Liver (tissue), 9 donors: ENCODE results near the gene ZDHHC5. TPM values are rescaled to one million over a fixed set of nuclear protein-coding genes. Genes with fewer than 3 reads are reported as not detected.

Experiments used
- DNase-seq: peaks from one replicate; pipeline ENCODE4 v3.0.0-alpha.2; 2017; ENCODE audit warnings: low spot score
- H3K27ac ChIP-seq, 2 donors: one replicate each; pipeline ENCODE4 v1.7.0; 2013; ENCODE audit warnings: inconsistent platforms in 2 of 2, low read length in 2 of 2, control low read depth in 1 of 2, low read depth in 1 of 2, mild to moderate bottlenecking in 1 of 2
- H3K27me3 ChIP-seq, 4 donors: one replicate each; pipeline versions ENCODE4 v1.6.1 to v1.7.0; 2013; ENCODE audit warnings: low read length in 3 of 4, inconsistent platforms in 1 of 4, mild to moderate bottlenecking in 1 of 4, moderate library complexity in 1 of 4; ENCODE audit not compliant: control insufficient read depth in 4 of 4, insufficient read depth in 4 of 4
- H3K36me3 ChIP-seq, 4 donors: one replicate each; pipeline versions ENCODE4 v1.6.1 to v1.7.0; 2013; ENCODE audit warnings: low read length in 3 of 4, mild to moderate bottlenecking in 3 of 4, low read depth in 1 of 4, moderate library complexity in 1 of 4; ENCODE audit not compliant: control insufficient read depth in 4 of 4, insufficient read depth in 3 of 4
- H3K4me1 ChIP-seq, 4 donors: one replicate each; pipeline versions ENCODE4 v1.6.1 to v1.7.0; 2013; ENCODE audit warnings: low read length in 3 of 4, mild to moderate bottlenecking in 3 of 4, moderate library complexity in 1 of 4; ENCODE audit not compliant: control insufficient read depth in 4 of 4, insufficient read depth in 4 of 4
- H3K4me3 ChIP-seq, 3 donors: one replicate each; pipeline versions ENCODE4 v1.6.1 to v1.7.0; 2013; ENCODE audit warnings: low read length in 3 of 3, control low read depth in 1 of 3, low read depth in 1 of 3, mild to moderate bottlenecking in 1 of 3
- H3K9ac ChIP-seq, 2 donors: one replicate each; pipeline ENCODE4 v1.7.0; 2013; ENCODE audit warnings: low read length in 2 of 2, mild to moderate bottlenecking in 2 of 2, moderate library complexity in 2 of 2, control low read depth in 1 of 2, low read depth in 1 of 2
- H3K9me3 ChIP-seq, 4 donors: one replicate each; pipeline versions ENCODE4 v1.6.1 to v1.7.0; 2013; ENCODE audit warnings: low read length in 3 of 4; ENCODE audit not compliant: control insufficient read depth in 4 of 4
- ATF3 ChIP-seq: IDR thresholded peaks from 2 replicates; pipeline ENCODE4 v1.6.1; 2016; ENCODE audit warnings: antibody characterized with exemption
- CTCF ChIP-seq: fragments of 150-350 bp; IDR thresholded peaks from 2 replicates; pipeline ENCODE4 v1.5.1; 2017; ENCODE audit warnings: improper control_type of control experiment, low read depth, low read length; ENCODE audit not compliant: missing input control
- EGR1 ChIP-seq, 2 donors: IDR thresholded peaks; 2 replicates each; pipeline ENCODE4 v1.6.1; 2016 to 2018; ENCODE audit warnings: antibody characterized with exemption in 2 of 2, low read depth in 2 of 2
- GABPA ChIP-seq, 2 donors: IDR thresholded peaks in 1 of 2; conservative IDR thresholded peaks in 1 of 2; 2 replicates each; pipeline ENCODE4 v1.6.1; 2016; ENCODE audit warnings: antibody characterized with exemption in 2 of 2, mild to moderate bottlenecking in 1 of 2, moderate library complexity in 1 of 2
- HNF4G ChIP-seq: IDR thresholded peaks from 2 replicates; pipeline ENCODE4 v1.6.1; 2016; ENCODE audit warnings: antibody characterized with exemption
- MAX ChIP-seq: IDR thresholded peaks from 2 replicates; pipeline ENCODE4 v1.6.1; 2016; ENCODE audit warnings: antibody characterized with exemption
- NR2F2 ChIP-seq: IDR thresholded peaks from 2 replicates; pipeline ENCODE4 v1.6.1; 2016; ENCODE audit warnings: antibody characterized with exemption
- RAD21 ChIP-seq, 2 donors: IDR thresholded peaks; 2 replicates each; pipeline ENCODE4 v1.6.1; 2016; ENCODE audit warnings: antibody characterized with exemption in 2 of 2, mild to moderate bottlenecking in 2 of 2
- REST ChIP-seq: IDR thresholded peaks from 2 replicates; pipeline ENCODE4 v1.6.1; 2016; ENCODE audit warnings: antibody characterized with exemption, mild to moderate bottlenecking
- RXRA ChIP-seq, 2 donors: IDR thresholded peaks; 2 replicates each; pipeline ENCODE4 v1.6.1; 2017 to 2018; ENCODE audit warnings: antibody characterized with exemption in 2 of 2, mild to moderate bottlenecking in 1 of 2
- SP1 ChIP-seq: IDR thresholded peaks from 2 replicates; pipeline ENCODE4 v1.6.1; 2018; ENCODE audit warnings: antibody characterized with exemption, mild to moderate bottlenecking
- TAF1 ChIP-seq: conservative IDR thresholded peaks from 2 replicates; pipeline ENCODE4 v1.6.1; 2016; ENCODE audit warnings: antibody characterized with exemption, mild to moderate bottlenecking
- WGBS: extraction: QIAGEN DNeasy Blood & Tissue Kit; methylation state at CpG from one replicate; pipeline ENCODE4 v1.1.7; 2013; 5-methylcytosine and 5-hydroxymethylcytosine counted together
- polyA plus RNA-seq, 2 donors: library from polyadenylated mRNA; stranded (reverse) in 1 of 2; unstranded in 1 of 2; fragments of 200-250 nt in 1 of 2; fragments of >200 nt in 1 of 2; fragmentation: Nextera tagmentation in 1 of 2; extraction: Ambion mirVana in 1 of 2; gene quantifications; one replicate each; pipeline versions ENCODE4 v1.2.1 to v1.2.3, GENCODE V29; 2013 to 2015
- total RNA-seq, 2 donors: library from RNA; depleted of rRNA; stranded (reverse); fragments of >200 nt; gene quantifications; one replicate each; pipeline ENCODE4 v1.2.3, GENCODE V29; 2014
- donor health status: healthy.
- donor health status: healthy.
- donor health status: healthy.
- donor health status: healthy.
- donor health status: healthy.

Gene ZDHHC5
- total and polyA plus RNA-seq, 4 donors: 7.2 to 31.4 (median 26.1) TPM

GRCh38 chr11:57644748-57645688, 22.9 kb upstream of the ZDHHC5 start:
- peak in 1 of 2 donors; percentile 15 for TF ChIP-seq RXRA (IDR thresholded peaks at IDR 0.05)
- no peak for TF ChIP-seq NR2F2
- TF ChIP-seq MAX: no peak
- TF ChIP-seq REST: no peak
- no peak for TF ChIP-seq ATF3
- TF ChIP-seq RAD21 (IDR thresholded peaks at IDR 0.05): peak; percentile 87 to 91
- no peak for TF ChIP-seq TAF1
- TF ChIP-seq SP1: no peak
- peak; percentile 81 for TF ChIP-seq CTCF
- TF ChIP-seq EGR1 (IDR thresholded peaks at IDR 0.05; ENCODE audit: low read depth in 2 of 2): no peak
- no peak for TF ChIP-seq GABPA (IDR thresholded peaks at IDR 0.05 in 1 of 2, conservative IDR thresholded peaks at IDR 0.05 in 1 of 2)
- TF ChIP-seq HNF4G: no peak
- DNase-seq: peak; percentile 87
- no peaks in the 10 kb centered on the region for H3K9me3 ChIP-seq
- peaks cover 1 to 29% (median 16%) of the 10 kb centered on the region in 4 donors for H3K4me1 ChIP-seq
- no peaks in the 10 kb centered on the region for H3K36me3 ChIP-seq
- no peak overlapping the region for H3K9ac ChIP-seq
- no peak overlapping the region for H3K27ac ChIP-seq
- peaks cover 0 to 7% (median 1%) of the 10 kb centered on the region in 4 donors for H3K27me3 ChIP-seq
- WGBS: 14% methylated on average over 17 of the region's 17 CpGs
- no peak overlapping the region for H3K4me3 ChIP-seq

DNA sequence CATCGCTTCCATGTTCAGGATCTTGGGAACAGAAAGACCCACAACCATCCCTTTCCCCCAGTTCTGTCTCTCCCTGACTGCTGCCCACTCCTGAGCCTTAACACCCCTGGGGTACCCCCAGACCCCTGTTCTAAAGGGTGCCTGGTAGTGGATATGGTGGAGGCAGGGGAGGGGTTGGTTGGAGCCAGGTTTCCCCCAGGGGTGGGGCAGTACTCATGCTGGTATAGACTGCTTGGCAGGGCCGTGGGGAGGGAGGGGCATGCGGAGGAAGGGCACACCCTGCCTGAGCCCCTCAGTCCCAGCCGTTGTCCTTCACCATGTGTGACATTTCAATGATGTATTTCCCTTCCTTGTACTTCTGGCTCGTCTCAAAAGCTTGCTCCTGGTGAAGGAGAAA, 22.2 kb upstream of the ZDHHC5 start:
- Histone ChIP-seq H3K27ac (no peak overlapping the region), H3K27me3 (peaks cover 0 to 7% (median 1%) of the 10 kb centered on the region in 4 donors)
- TF ChIP-seq SP1 (no peak), REST (no peak), CTCF (no peak), HNF4G (no peak), RXRA (IDR thresholded peaks at IDR 0.05) (no peak)

More for the DNA sequence above, 22.2 kb upstream of the ZDHHC5 start:
- H3K4me3 ChIP-seq: no peak overlapping the region
- H3K4me1 ChIP-seq: peaks cover 1 to 23% (median 11%) of the 10 kb centered on the region in 4 donors
- 49% methylated on average over 5 of the region's 5 CpGs for WGBS
- no peaks in the 10 kb centered on the region for H3K9me3 ChIP-seq
- peak; percentile 62 for DNase-seq
- no peaks in the 10 kb centered on the region for H3K36me3 ChIP-seq
- no peak overlapping the region for H3K9ac ChIP-seq
